ENCODE measurements around the gene ZNF804B. TPM values are rescaled to one million over a fixed set of nuclear protein-coding genes. Genes with fewer than 3 reads are reported as not detected.

The ZNF804B gene
- total RNA-seq, 3 donors from 2014 or later (not counting 1 experiment from before 2014, with no cell fraction given), result not detected

DNA sequence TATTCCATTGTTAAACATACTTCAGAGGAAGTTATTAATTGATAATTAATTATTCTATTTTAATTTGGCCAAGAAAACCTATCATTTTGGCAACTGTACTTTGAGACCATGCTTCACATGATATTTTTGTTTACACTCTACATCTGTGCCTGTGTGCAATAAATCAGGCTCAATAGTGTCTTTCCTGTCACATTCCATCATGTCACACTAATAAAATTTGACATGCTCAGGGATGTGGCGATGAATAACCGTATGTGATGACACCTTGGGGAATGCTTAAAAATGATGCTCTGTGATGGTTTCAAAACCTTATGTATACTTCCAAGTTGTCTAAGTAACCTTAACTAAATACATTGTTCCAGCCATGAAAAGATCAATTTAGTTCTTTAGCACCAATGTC lies 400.6 kb downstream of the ZNF804B start:
- no peaks in the 10 kb centered on the region for H3K36me3 Mint-ChIP-seq
- peaks cover 18 to 22% of the 10 kb centered on the region in 2 donors for H3K9me3 Mint-ChIP-seq
- no peak for ATAC-seq
- Histone ChIP-seq H3K27me3 (ENCODE audit: control insufficient read depth, insufficient read depth, low read length) (no peaks in the 10 kb centered on the region), H3K9me3 (ENCODE audit: control insufficient read depth, insufficient read depth, low read length) (no peaks in the 10 kb centered on the region), H3K4me1 (ENCODE audit: control insufficient read depth, insufficient read depth, low read length) (no peaks in the 10 kb centered on the region), H3K4me3 (ENCODE audit: low read length) (no peak overlapping the region), H3K36me3 (ENCODE audit: control insufficient read depth, insufficient read depth, low read length) (no peaks in the 10 kb centered on the region), H3K27ac (ENCODE audit: low read length) (no peak overlapping the region)
- TF ChIP-seq, protein P1, sequence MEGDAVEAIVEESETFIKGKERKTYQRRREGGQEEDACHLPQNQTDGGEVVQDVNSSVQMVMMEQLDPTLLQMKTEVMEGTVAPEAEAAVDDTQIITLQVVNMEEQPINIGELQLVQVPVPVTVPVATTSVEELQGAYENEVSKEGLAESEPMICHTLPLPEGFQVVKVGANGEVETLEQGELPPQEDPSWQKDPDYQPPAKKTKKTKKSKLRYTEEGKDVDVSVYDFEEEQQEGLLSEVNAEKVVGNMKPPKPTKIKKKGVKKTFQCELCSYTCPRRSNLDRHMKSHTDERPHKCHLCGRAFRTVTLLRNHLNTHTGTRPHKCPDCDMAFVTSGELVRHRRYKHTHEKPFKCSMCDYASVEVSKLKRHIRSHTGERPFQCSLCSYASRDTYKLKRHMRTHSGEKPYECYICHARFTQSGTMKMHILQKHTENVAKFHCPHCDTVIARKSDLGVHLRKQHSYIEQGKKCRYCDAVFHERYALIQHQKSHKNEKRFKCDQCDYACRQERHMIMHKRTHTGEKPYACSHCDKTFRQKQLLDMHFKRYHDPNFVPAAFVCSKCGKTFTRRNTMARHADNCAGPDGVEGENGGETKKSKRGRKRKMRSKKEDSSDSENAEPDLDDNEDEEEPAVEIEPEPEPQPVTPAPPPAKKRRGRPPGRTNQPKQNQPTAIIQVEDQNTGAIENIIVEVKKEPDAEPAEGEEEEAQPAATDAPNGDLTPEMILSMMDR (IDR thresholded peaks at IDR 0.05), result no peak
- no peak overlapping the region for H3K4me3 Mint-ChIP-seq
- H3K27ac Mint-ChIP-seq, result no peak overlapping the region
- intact Hi-C loops (cut with micrococcal nuclease), result no loop called here
- 93% methylated on average over 2 of the region's 2 CpGs for WGBS (ENCODE audit: insufficient coverage)
- H3K4me1 Mint-ChIP-seq, result no peaks in the 10 kb centered on the region
- no peaks in the 10 kb centered on the region for H3K27me3 Mint-ChIP-seq (ENCODE audit: low read depth in 2 of 2)
- no peak for DNase-seq

DNA sequence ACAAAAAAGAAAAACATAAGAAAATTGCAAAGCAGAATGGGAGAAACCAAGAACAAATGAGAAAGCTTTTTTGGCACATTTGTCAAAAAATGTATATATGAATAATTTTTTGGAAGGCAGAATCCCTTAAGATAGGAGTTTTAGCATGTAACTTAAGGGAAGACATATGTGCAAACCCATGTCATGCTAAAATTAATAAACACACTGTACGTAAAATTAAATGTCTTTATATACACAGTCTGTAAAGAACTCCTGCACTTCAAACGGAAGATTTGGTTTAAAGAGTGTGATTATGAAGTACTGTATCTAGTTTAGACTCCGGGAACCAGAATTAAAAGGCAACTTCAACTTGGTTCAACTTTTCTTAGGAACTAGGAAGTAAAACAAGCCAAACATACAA lies 405.9 kb downstream of the ZNF804B start:
- Mint-ChIP-seq H3K9me3 (peaks cover 3 to 4% of the 10 kb centered on the region in 2 donors), H3K4me3 (no peak overlapping the region), H3K27ac (no peak overlapping the region), H3K27me3 (ENCODE audit: low read depth in 2 of 2) (no peaks in the 10 kb centered on the region), H3K36me3 (no peaks in the 10 kb centered on the region), H3K4me1 (no peaks in the 10 kb centered on the region)
- no peak overlapping the region for H3K27ac ChIP-seq (ENCODE audit: low read length)
- intact Hi-C loops (cut with micrococcal nuclease), result no loop called here
- ATAC-seq, result no peak
- no peaks in the 10 kb centered on the region for H3K4me1 ChIP-seq (ENCODE audit: control insufficient read depth, insufficient read depth, low read length)
- no peak overlapping the region for H3K4me3 ChIP-seq (ENCODE audit: low read length)
- TF ChIP-seq, protein P1 (IDR thresholded peaks at IDR 0.05), result no peak
- no peaks in the 10 kb centered on the region for H3K36me3 ChIP-seq (ENCODE audit: control insufficient read depth, insufficient read depth, low read length)
- no peaks in the 10 kb centered on the region for H3K9me3 ChIP-seq (ENCODE audit: control insufficient read depth, insufficient read depth, low read length)
- DNase-seq, result no peak
- H3K27me3 ChIP-seq (ENCODE audit: control insufficient read depth, insufficient read depth, low read length), result no peaks in the 10 kb centered on the region
- 90% methylated on average over 2 of the region's 3 CpGs for WGBS (ENCODE audit: insufficient coverage)

DNA sequence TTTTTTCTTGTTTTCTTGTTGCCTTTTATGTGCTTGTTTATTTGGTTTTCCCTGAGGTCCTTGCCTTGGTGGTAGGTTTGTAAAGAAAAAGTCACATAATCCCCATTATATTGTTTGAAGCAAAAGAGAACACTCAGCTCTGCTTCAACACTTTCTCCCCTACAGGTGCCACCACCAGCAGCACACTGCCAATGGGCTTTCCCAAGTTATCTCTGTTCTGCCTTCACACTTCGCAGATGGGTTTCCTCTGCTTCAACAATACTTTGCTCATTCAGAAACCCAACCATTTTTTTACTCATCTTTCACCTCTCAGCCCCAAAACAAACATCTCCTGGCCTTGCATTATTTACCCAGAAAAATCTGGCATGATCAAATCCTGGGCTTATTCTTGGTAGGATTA lies 411.1 kb downstream of the ZNF804B start:
- peaks cover 0 to 10% of the 10 kb centered on the region in 2 donors for H3K4me1 Mint-ChIP-seq
- H3K27ac Mint-ChIP-seq, result no peak overlapping the region
- peaks cover 9 to 11% of the 10 kb centered on the region in 2 donors for H3K9me3 Mint-ChIP-seq
- ATAC-seq (no peak), DNase-seq (no peak)
- H3K27me3 ChIP-seq (ENCODE audit: control insufficient read depth, insufficient read depth, low read length), result no peaks in the 10 kb centered on the region
- TF ChIP-seq, protein P1 (IDR thresholded peaks at IDR 0.05), result no peak
- H3K4me1 ChIP-seq (ENCODE audit: control insufficient read depth, insufficient read depth, low read length), result no peaks in the 10 kb centered on the region
- H3K27me3 Mint-ChIP-seq (ENCODE audit: low read depth in 2 of 2), result no peaks in the 10 kb centered on the region
- H3K36me3 ChIP-seq (ENCODE audit: control insufficient read depth, insufficient read depth, low read length), result no peaks in the 10 kb centered on the region
- WGBS (ENCODE audit: insufficient coverage), result 58% methylated on average over 1 of the region's 1 CpG
- intact Hi-C loops (cut with micrococcal nuclease), result no loop called here
- no peak overlapping the region for H3K27ac ChIP-seq (ENCODE audit: low read length)
- no peak overlapping the region for H3K4me3 Mint-ChIP-seq
- H3K9me3 ChIP-seq (ENCODE audit: control insufficient read depth, insufficient read depth, low read length), result no peaks in the 10 kb centered on the region
- H3K36me3 Mint-ChIP-seq, result no peaks in the 10 kb centered on the region
- no peak overlapping the region for H3K4me3 ChIP-seq (ENCODE audit: low read length)

DNA sequence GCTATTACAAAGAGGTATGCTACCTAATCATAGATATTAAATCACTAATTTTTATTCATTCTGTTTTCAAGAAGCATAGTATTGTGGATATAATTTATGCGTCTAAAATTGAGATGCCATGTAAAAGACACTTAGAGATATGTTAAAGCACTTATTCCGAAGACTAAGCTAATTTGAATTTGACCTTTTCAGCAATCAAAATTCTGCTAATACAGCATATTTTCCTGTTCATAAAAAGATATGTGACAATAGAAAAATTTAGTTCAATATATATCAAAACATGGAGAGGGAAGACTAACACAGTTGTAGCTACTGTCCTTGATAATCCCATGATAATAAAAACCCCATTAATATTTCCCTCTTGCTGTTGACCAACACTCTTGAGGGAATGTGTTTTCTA lies 422.6 kb downstream of the ZNF804B start:
- Histone ChIP-seq H3K27me3 (ENCODE audit: control insufficient read depth, insufficient read depth, low read length) (no peaks in the 10 kb centered on the region), H3K27ac (ENCODE audit: low read length) (no peak overlapping the region), H3K36me3 (ENCODE audit: control insufficient read depth, insufficient read depth, low read length) (no peaks in the 10 kb centered on the region), H3K4me3 (ENCODE audit: low read length) (no peak overlapping the region), H3K4me1 (ENCODE audit: control insufficient read depth, insufficient read depth, low read length) (no peaks in the 10 kb centered on the region), H3K9me3 (ENCODE audit: control insufficient read depth, insufficient read depth, low read length) (peaks cover 12% of the 10 kb centered on the region)
- Mint-ChIP-seq H3K27ac (no peak overlapping the region), H3K4me3 (no peak overlapping the region), H3K9me3 (peaks cover 10 to 21% of the 10 kb centered on the region in 2 donors), H3K36me3 (peaks cover 17% of the 10 kb centered on the region), H3K4me1 (no peaks in the 10 kb centered on the region), H3K27me3 (ENCODE audit: low read depth in 2 of 2) (no peaks in the 10 kb centered on the region)
- DNase-seq (no peak), ATAC-seq (no peak)
- intact Hi-C loops (cut with micrococcal nuclease), result no loop called here
- TF ChIP-seq, protein P1 (IDR thresholded peaks at IDR 0.05), result no peak
- WGBS (ENCODE audit: insufficient coverage), result no CpG with 5 or more reads among the region's 2 CpGs
